Neural progenitor cell (in vitro differentiated cells): ENCODE data around the gene PITRM1. TPM values are rescaled to one million over a fixed set of nuclear protein-coding genes. Genes with fewer than 3 reads are reported as not detected.
"Not testable (repeated sequence)": the region's sequence is repeated elsewhere in the genome, so short reads cannot be mapped to it uniquely, and the experiment has no call there.

Experiments
- DNase-seq: peaks from one replicate; pipeline ENCODE4 v3.0.0-alpha.2; 2016; ENCODE audit warnings: low spot score
- H2AFZ ChIP-seq: fragments of 200-600 bp; sonication (generic); replicated peaks from 2 replicates; pipeline ENCODE4 v1.6.1; 2016; ENCODE audit warnings: antibody characterized with exemption
- H3F3A ChIP-seq: fragments of 200-600 bp; sonication (generic); 2 replicates; pipeline ENCODE4 v1.6.1; 2016; ENCODE audit warnings: antibody characterized with exemption, low read depth
- H3K27ac ChIP-seq: fragments of 200-600 bp; sonication (generic); 2 replicates; pipeline ENCODE4 v1.5.1; 2016; ENCODE audit warnings: mild to moderate bottlenecking
- H3K27me3 ChIP-seq: fragments of 200-600 bp; sonication (generic); 2 replicates; pipeline ENCODE4 v1.6.1; 2016; ENCODE audit warnings: mild to moderate bottlenecking, moderate library complexity
- H3K36me3 ChIP-seq: fragments of 200-600 bp; sonication (generic); 2 replicates; pipeline ENCODE4 v1.5.1; 2016
- H3K4me1 ChIP-seq: fragments of 200-600 bp; sonication (generic); 2 replicates; pipeline ENCODE4 v1.6.1; 2016; ENCODE audit warnings: mixed run types
- H3K4me2 ChIP-seq: fragments of 200-600 bp; sonication (generic); 2 replicates; pipeline ENCODE4 v1.6.1; 2016
- H3K4me3 ChIP-seq: fragments of 200-600 bp; sonication (generic); 2 replicates; pipeline ENCODE4 v1.5.1; 2016
- H3K79me2 ChIP-seq: fragments of 200-600 bp; sonication (generic); 2 replicates; pipeline ENCODE4 v1.6.1; 2016; ENCODE audit warnings: low read depth
- H3K9ac ChIP-seq: fragments of 200-600 bp; sonication (generic); 2 replicates; pipeline ENCODE4 v1.6.1; 2016
- H3K9me3 ChIP-seq: fragments of 200-600 bp; sonication (generic); 2 replicates; pipeline ENCODE4 v1.5.1; 2016; ENCODE audit warnings: low read depth
- H4K20me1 ChIP-seq: fragments of 200-600 bp; sonication (generic); 2 replicates; pipeline ENCODE4 v1.6.1; 2016; ENCODE audit warnings: low read depth
- H3K27ac Mint-ChIP-seq: 3 replicates; pipeline ENCODE4 v1.8.0; 2021; ENCODE audit warnings: mixed read lengths
- H3K27me3 Mint-ChIP-seq: 2 replicates; pipeline ENCODE4 v1.8.0; 2022; ENCODE audit warnings: low read depth, mild to moderate bottlenecking, inconsistent platforms, moderate library complexity, mixed read lengths; ENCODE audit not compliant: insufficient read depth
- H3K36me3 Mint-ChIP-seq: 3 replicates; pipeline ENCODE4 v1.8.0; 2021; ENCODE audit warnings: mixed read lengths
- H3K4me1 Mint-ChIP-seq: 3 replicates; pipeline ENCODE4 v1.8.0; 2021; ENCODE audit warnings: mixed read lengths
- H3K4me3 Mint-ChIP-seq: 3 replicates; pipeline ENCODE4 v1.8.0; 2021; ENCODE audit warnings: mild to moderate bottlenecking, moderate library complexity, mixed read lengths
- H3K9me3 Mint-ChIP-seq: 3 replicates; pipeline ENCODE4 v1.8.0; 2020; ENCODE audit warnings: mixed read lengths
- CTCF ChIP-seq: fragments of 200-600 bp; sonication (generic); IDR thresholded peaks from 2 replicates; pipeline ENCODE4 v1.5.1; 2017; ENCODE audit warnings: antibody characterized with exemption, mild to moderate bottlenecking
- EZH2 ChIP-seq: fragments of 200-600 bp; sonication (generic); IDR thresholded peaks from 2 replicates; pipeline ENCODE4 v1.6.1; 2017; ENCODE audit warnings: antibody characterized with exemption, mild to moderate bottlenecking, moderate library complexity
- EZH2phosphoT487 ChIP-seq: fragments of 200-600 bp; sonication (generic); IDR thresholded peaks from 2 replicates; pipeline ENCODE4 v1.6.1; 2017; ENCODE audit warnings: antibody characterized with exemption
- total RNA-seq: library from RNA; depleted of rRNA; stranded (reverse); fragments of >200 nt; gene quantifications from 2 replicates; pipeline ENCODE4 v1.2.3, GENCODE V29; 2015; ENCODE audit warnings: low replicate concordance

Gene PITRM1
- total RNA-seq, 1 donor from 2014 or later, result 38.0 TPM

DNA sequence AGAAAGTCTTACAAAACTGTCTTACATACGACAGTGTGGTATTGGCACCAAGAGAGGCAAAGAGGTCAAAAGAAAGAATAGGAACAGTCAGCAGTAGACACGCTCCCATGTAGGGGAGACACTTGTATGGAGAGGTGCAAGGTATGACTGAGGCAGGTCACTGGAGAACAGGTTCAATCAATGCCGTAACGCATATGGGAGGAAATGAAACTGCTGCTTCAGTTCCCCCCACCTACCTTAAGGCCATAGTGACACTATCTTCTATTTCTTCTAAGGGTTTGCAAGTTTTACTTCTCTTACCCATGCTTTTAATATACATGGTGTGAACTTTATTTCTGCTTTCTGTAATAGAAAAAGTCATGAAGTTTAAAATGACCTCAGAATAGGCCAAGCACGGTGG, 5.5 kb upstream of the PITRM1 start:
- Histone ChIP-seq H3K36me3 (no peaks in the 10 kb centered on the region), H3K4me3 (no peak overlapping the region), H3K9me3 (no peaks in the 10 kb centered on the region), H3K9ac (no peak overlapping the region), H2AFZ (no peak overlapping the region), H3F3A (peaks cover 14% of the 10 kb centered on the region), H3K27ac (no peak overlapping the region), H3K79me2 (no peaks in the 10 kb centered on the region), H3K4me1 (peaks cover 6% of the 10 kb centered on the region), H4K20me1 (no peaks in the 10 kb centered on the region), H3K27me3 (no peaks in the 10 kb centered on the region), H3K4me2 (no peak overlapping the region)
- peaks cover 4% of the 10 kb centered on the region for H3K27me3 Mint-ChIP-seq
- H3K9me3 Mint-ChIP-seq, result peaks cover 4% of the 10 kb centered on the region
- no peak overlapping the region for H3K27ac Mint-ChIP-seq
- H3K36me3 Mint-ChIP-seq, result no peaks in the 10 kb centered on the region
- DNase-seq, result no peak
- H3K4me3 Mint-ChIP-seq, result no peak overlapping the region
- H3K4me1 Mint-ChIP-seq, result peaks cover 4% of the 10 kb centered on the region
- TF ChIP-seq CTCF (no peak), EZH2phosphoT487 (no peak), EZH2 (no peak)

GRCh38 chr10:3173171-3173878, 743 bp upstream of the PITRM1 start:
- H3K27me3 ChIP-seq, result no peaks in the 10 kb centered on the region
- peak overlapping the region; percentile 22 for H2AFZ ChIP-seq
- H3K9me3 Mint-ChIP-seq, result no peaks in the 10 kb centered on the region
- peaks cover 5% of the 10 kb centered on the region for H3K4me1 Mint-ChIP-seq
- H3K36me3 Mint-ChIP-seq, result peaks cover 9% of the 10 kb centered on the region
- DNase-seq, result no peak
- H3K27ac Mint-ChIP-seq, result no peak overlapping the region
- no peaks in the 10 kb centered on the region for H4K20me1 ChIP-seq
- no peak overlapping the region for H3K27ac ChIP-seq
- H3K9me3 ChIP-seq, result no peaks in the 10 kb centered on the region
- peaks cover 4% of the 10 kb centered on the region for H3K4me1 ChIP-seq
- H3K79me2 ChIP-seq, result no peaks in the 10 kb centered on the region
- no peak overlapping the region for H3K9ac ChIP-seq
- peak overlapping the region; percentile 84 for H3K4me3 Mint-ChIP-seq
- peaks cover 4% of the 10 kb centered on the region for H3K27me3 Mint-ChIP-seq
- no peak for TF ChIP-seq CTCF
- no peak for TF ChIP-seq EZH2
- no peak for TF ChIP-seq EZH2phosphoT487
- peak overlapping the region; percentile 54 for H3K4me2 ChIP-seq
- no peaks in the 10 kb centered on the region for H3K36me3 ChIP-seq
- peak overlapping the region; percentile 47 for H3K4me3 ChIP-seq
- H3F3A ChIP-seq, result peaks cover 11% of the 10 kb centered on the region

DNA sequence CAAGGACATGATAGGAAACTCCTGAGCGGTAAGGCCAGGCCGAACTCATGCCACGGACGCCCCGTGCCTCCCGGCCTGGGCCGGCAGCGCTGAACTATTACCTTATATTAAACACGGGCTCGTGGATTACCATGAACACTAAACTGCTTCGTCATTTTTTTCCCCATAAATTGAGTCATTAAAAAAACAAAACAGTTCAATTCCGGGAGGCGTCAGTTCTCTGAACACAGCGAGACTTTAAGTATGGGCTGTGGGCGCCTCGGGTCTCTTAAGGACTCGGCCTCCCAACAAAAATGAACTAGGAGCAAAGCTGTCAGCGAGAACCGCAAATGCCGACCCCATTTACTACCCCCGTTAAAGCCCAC, 519 bp downstream of the PITRM1 start:
- H3K9ac ChIP-seq, result no peak overlapping the region
- peak overlapping the region; percentile 77 for H3K4me3 ChIP-seq
- no peaks in the 10 kb centered on the region for H3K27me3 ChIP-seq
- H3K9me3 Mint-ChIP-seq, result no peaks in the 10 kb centered on the region
- H3K4me3 Mint-ChIP-seq, result peak overlapping the region; percentile 93
- no peak for DNase-seq
- H4K20me1 ChIP-seq, result no peaks in the 10 kb centered on the region
- no peak overlapping the region for H3K27ac ChIP-seq
- H3K4me2 ChIP-seq, result peak overlapping the region; percentile 87
- H3K27me3 Mint-ChIP-seq, result peaks cover 7% of the 10 kb centered on the region
- TF ChIP-seq CTCF, result no peak
- TF ChIP-seq EZH2phosphoT487, result no peak
- no peak for TF ChIP-seq EZH2
- H3F3A ChIP-seq, result peaks cover 11% of the 10 kb centered on the region
- peaks cover 16% of the 10 kb centered on the region for H3K36me3 Mint-ChIP-seq
- no peak overlapping the region for H3K27ac Mint-ChIP-seq
- H3K79me2 ChIP-seq, result no peaks in the 10 kb centered on the region
- H2AFZ ChIP-seq, result peak overlapping the region; percentile 78
- no peaks in the 10 kb centered on the region for H3K36me3 ChIP-seq
- peaks cover 5% of the 10 kb centered on the region for H3K4me1 Mint-ChIP-seq
- H3K4me1 ChIP-seq, result peaks cover 4% of the 10 kb centered on the region
- H3K9me3 ChIP-seq, result no peaks in the 10 kb centered on the region

- not testable (repeated sequence) for H3K27ac ChIP-seq, H3K9ac ChIP-seq, H3K27ac Mint-ChIP-seq, H3K79me2 ChIP-seq, H4K20me1 ChIP-seq, H2AFZ ChIP-seq, H3K4me1 ChIP-seq, H3K9me3 Mint-ChIP-seq, DNase-seq, H3K9me3 ChIP-seq, H3K36me3 ChIP-seq, H3K27me3 ChIP-seq, H3K4me1 Mint-ChIP-seq, H3K27me3 Mint-ChIP-seq
- H3K4me3 ChIP-seq, result peak overlapping the region; percentile 77
- H3K4me2 ChIP-seq, result peak overlapping the region; percentile 87
- Mint-ChIP-seq H3K4me3 (peak overlapping the region; percentile 93), H3K36me3 (peaks cover 17% of the 10 kb centered on the region)
- peaks cover 11% of the 10 kb centered on the region for H3F3A ChIP-seq
Measured at GRCh38 chr10:3171488-3171887, 1.1 kb downstream of the PITRM1 start.
